ENCODE results near the gene C18orf54. TPM values are rescaled to one million over a fixed set of nuclear protein-coding genes. Genes with fewer than 3 reads are reported as not detected.

C18orf54 gene
- polyA plus RNA-seq, 4 donors: 0.27 to 3.1 (median 0.79) TPM; not detected in 1

DNA sequence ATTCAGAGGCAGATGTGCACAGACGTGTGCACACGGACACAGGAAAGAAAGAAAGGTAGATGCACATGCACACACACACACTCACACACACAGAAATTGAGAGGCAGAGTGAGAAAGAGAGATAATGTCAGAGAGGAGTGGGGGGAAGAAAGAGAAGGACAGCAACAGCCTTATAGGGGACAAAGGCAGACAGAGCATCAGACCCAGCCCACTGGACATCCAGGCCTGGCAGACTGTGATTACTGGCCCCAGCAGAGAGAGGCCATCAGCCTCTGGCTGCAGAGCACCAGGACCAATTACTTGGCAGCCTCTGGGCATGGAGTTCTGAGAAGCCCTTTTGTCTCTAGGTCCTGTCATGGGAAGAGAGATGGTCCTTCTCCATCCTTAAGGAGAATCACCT is 66.1 kb downstream of the C18orf54 start:
- FAIRE-seq (no peak), DNase-seq (no peak)
- Histone ChIP-seq H3K9me3 (ENCODE audit: control insufficient read depth in 2 of 2, insufficient read depth in 1 of 2, low read depth in 1 of 2, low read length in 1 of 2) (no peaks in the 10 kb centered on the region), H3K27ac (ENCODE audit: low read depth in 1 of 3, low read length in 2 of 3) (no peak overlapping the region), H3K4me1 (ENCODE audit: control insufficient read depth in 3 of 3, insufficient read depth in 2 of 3, low read depth in 1 of 3, low read length in 2 of 3) (no peaks in the 10 kb centered on the region), H3K4me3 (ENCODE audit: low read depth in 1 of 3, low read length in 3 of 3) (no peak overlapping the region), H3K36me3 (ENCODE audit: control insufficient read depth in 3 of 3, insufficient read depth in 2 of 3, low read depth in 1 of 3, low read length in 3 of 3) (no peaks in the 10 kb centered on the region), H3K27me3 (ENCODE audit: control insufficient read depth in 3 of 3, insufficient read depth in 3 of 3, low read length in 3 of 3) (no peaks in the 10 kb centered on the region)
- 37 to 39% (median 38%) methylated on average over 2 of the region's 2 CpGs for WGBS, 3 donors

DNA sequence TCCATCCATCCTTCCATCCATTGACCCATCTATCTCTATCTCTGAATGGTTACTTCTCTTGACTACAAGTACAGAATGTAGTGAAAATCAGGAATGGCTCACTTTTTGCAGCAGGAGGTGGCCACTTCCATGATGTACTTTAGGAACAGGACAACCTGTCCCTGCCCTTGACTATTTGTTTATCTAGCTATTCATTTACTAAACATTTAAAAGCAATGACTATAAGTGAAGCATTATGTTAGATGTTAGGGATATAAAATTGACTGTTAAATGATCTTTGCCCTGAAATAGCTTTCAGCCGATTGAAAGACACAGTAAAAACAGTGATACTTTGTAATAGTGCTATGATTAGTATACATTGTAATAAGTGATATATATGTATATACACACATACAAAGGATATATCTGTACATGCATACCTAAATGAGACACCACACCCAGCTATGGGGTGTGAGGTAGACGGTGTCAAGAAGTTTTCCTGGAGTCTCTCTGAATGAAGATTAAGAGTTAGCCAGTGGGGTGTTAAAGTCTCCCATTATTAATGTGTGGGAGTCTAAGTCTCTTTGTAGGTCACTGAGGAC is 68.5 kb downstream of the C18orf54 start:
- H3K9me3 ChIP-seq (ENCODE audit: control insufficient read depth in 2 of 2, insufficient read depth in 1 of 2, low read depth in 1 of 2, low read length in 1 of 2): no peaks in the 10 kb centered on the region
- H3K27me3 ChIP-seq (ENCODE audit: control insufficient read depth in 3 of 3, insufficient read depth in 3 of 3, low read length in 3 of 3): no peaks in the 10 kb centered on the region
- FAIRE-seq: no peak
- H3K4me1 ChIP-seq (ENCODE audit: control insufficient read depth in 3 of 3, insufficient read depth in 2 of 3, low read depth in 1 of 3, low read length in 2 of 3): no peaks in the 10 kb centered on the region
- no peak overlapping the region for H3K27ac ChIP-seq (ENCODE audit: low read depth in 1 of 3, low read length in 2 of 3)
- no peak for DNase-seq
- no peak overlapping the region for H3K4me3 ChIP-seq (ENCODE audit: low read depth in 1 of 3, low read length in 3 of 3)
- WGBS, 3 donors: 19 to 55% (median 29%) methylated on average over 2 of the region's 2 CpGs
- H3K36me3 ChIP-seq (ENCODE audit: control insufficient read depth in 3 of 3, insufficient read depth in 2 of 3, low read depth in 1 of 3, low read length in 3 of 3): no peaks in the 10 kb centered on the region

Other genes starting within 250 kb of the C18orf54 start
- 10 to 100 TPM; 24.0 to 65.1 (median 36.9) TPM for gene MBD2, start 133.2 kb upstream of the C18orf54 start, polyA plus RNA-seq
- 10 to 100 TPM in 1 of 4 donors, 1 to 10 TPM in 3; 4.3 to 38.2 (median 7.0) TPM for gene POLI, start 88.4 kb upstream of the C18orf54 start, polyA plus RNA-seq
- gene STARD6, start within 50 bp of the C18orf54 start, polyA plus RNA-seq: under 1 TPM in 1 of 4 donors, not detected in 3; 0.07 TPM
- gene DYNAP, start 233.3 kb downstream of the C18orf54 start, polyA plus RNA-seq: under 1 TPM in 1 of 4 donors, not detected in 3; 0.18 TPM